Keratinocyte (primary cell): Measurements from ENCODE around the gene GTF2IRD2. TPM values are rescaled to one million over a fixed set of nuclear protein-coding genes. Genes with fewer than 3 reads are reported as not detected.
"Not testable (repeated sequence)": the region's sequence is repeated elsewhere in the genome, so short reads cannot be mapped to it uniquely, and the experiment has no call there.

ENCODE experiments used
- DNase-seq: peaks from one replicate; pipeline ENCODE4 v3.0.0-alpha.2; 2011; ENCODE audit warnings: low read depth, missing footprints, low spot score
- FAIRE-seq: peaks from 2 replicates; lab custom pipeline; 2011; peaks lifted over from hg19 to GRCh38; lab: Jason Lieb, UNC
- H2AFZ ChIP-seq: 2 replicates; pipeline ENCODE4 v1.6.0; 2012; ENCODE audit warnings: low read length, control low read depth, inconsistent platforms; ENCODE audit not compliant: control insufficient read depth
- H3K27ac ChIP-seq: 2 replicates; pipeline ENCODE4 v1.5.1; 2011; ENCODE audit warnings: low read length; ENCODE audit not compliant: control insufficient read depth, insufficient read depth
- H3K27me3 ChIP-seq: 3 replicates; pipeline ENCODE4 v1.6.0; 2011; ENCODE audit warnings: low read length; ENCODE audit not compliant: control insufficient read depth, insufficient read depth; ENCODE audit errors: extremely low read depth
- H3K36me3 ChIP-seq, 2 experiments: 2 replicates in 1 of 2; 3 replicates in 1 of 2; pipeline ENCODE4 v1.5.1; 2011; ENCODE audit warnings: low read length in 2 of 2, mild to moderate bottlenecking in 1 of 2; ENCODE audit not compliant: control insufficient read depth in 2 of 2, insufficient read depth in 2 of 2; ENCODE audit errors: extremely low read depth in 1 of 2
- H3K4me1 ChIP-seq: 3 replicates; pipeline ENCODE4 v1.5.1; 2011; ENCODE audit warnings: low read length; ENCODE audit not compliant: control insufficient read depth, insufficient read depth; ENCODE audit errors: extremely low read depth
- H3K4me2 ChIP-seq: 3 replicates; pipeline ENCODE4 v1.6.0; 2011; ENCODE audit warnings: low read depth, low read length; ENCODE audit not compliant: control insufficient read depth, insufficient read depth; ENCODE audit errors: extremely low read depth
- H3K4me3 ChIP-seq, 3 experiments: fragments of 200-600 bp in 1 of 3; sonication (generic) in 1 of 3; 2 replicates in 2 of 3; 3 replicates in 1 of 3; pipeline ENCODE4 v1.5.1; 2011 to 2016; ENCODE audit warnings: low read length in 3 of 3, mild to moderate bottlenecking in 3 of 3, control low read depth in 2 of 3, inconsistent platforms in 1 of 3, low read depth in 1 of 3, mixed read lengths in 1 of 3, mixed run types in 1 of 3, moderate library complexity in 1 of 3; ENCODE audit not compliant: control insufficient read depth in 2 of 3, insufficient read depth in 2 of 3; ENCODE audit errors: extremely low read depth in 1 of 3
- H3K79me2 ChIP-seq: 2 replicates; pipeline ENCODE4 v1.6.0; 2012; ENCODE audit warnings: low read length; ENCODE audit not compliant: control insufficient read depth, insufficient read depth
- H3K9ac ChIP-seq: 3 replicates; pipeline ENCODE4 v1.6.0; 2011; ENCODE audit warnings: low read length; ENCODE audit not compliant: control insufficient read depth, insufficient read depth; ENCODE audit errors: extremely low read depth
- H3K9me1 ChIP-seq: 3 replicates; pipeline ENCODE4 v1.6.0; 2011; ENCODE audit warnings: low read length; ENCODE audit not compliant: control insufficient read depth, insufficient read depth; ENCODE audit errors: extremely low read depth
- H3K9me3 ChIP-seq: 2 replicates; pipeline ENCODE4 v1.5.1; 2012; ENCODE audit warnings: low read depth, low read length; ENCODE audit not compliant: control insufficient read depth
- H4K20me1 ChIP-seq: 3 replicates; pipeline ENCODE4 v1.6.0; 2011; ENCODE audit warnings: low read length; ENCODE audit not compliant: control insufficient read depth, insufficient read depth; ENCODE audit errors: extremely low read depth
- dilution Hi-C: fragments of 300-500 bp; cut with MboI; formaldehyde crosslinking; loops from one replicate; pipeline ENCODE4 v1.7.0; 2020; ENCODE audit warnings: low sequenced_read_pairs; ENCODE audit not compliant: extremely low pct_ligation_motif_present
- polyA plus RNA-seq, 5 experiments: library from polyadenylated mRNA; depleted of rRNA in 3 of 5; stranded (reverse) in 3 of 5; stranded (forward) in 1 of 5; unstranded in 1 of 5; fragments of >200 nt; gene quantifications; 1 replicate in 1 of 5; 2 replicates in 3 of 5; 3 replicates in 1 of 5; pipeline versions ENCODE4 v1.2.1 to v1.2.3, GENCODE V29; 2011 to 2012; ENCODE audit warnings: missing spikeins in 2 of 5, low read depth in 1 of 5, low replicate concordance in 1 of 5

Gene GTF2IRD2
- polyA plus RNA-seq, 1 donor (not counting 4 experiments of a cell fraction or from before 2014, with no cell fraction given): 8.2 TPM

DNA sequence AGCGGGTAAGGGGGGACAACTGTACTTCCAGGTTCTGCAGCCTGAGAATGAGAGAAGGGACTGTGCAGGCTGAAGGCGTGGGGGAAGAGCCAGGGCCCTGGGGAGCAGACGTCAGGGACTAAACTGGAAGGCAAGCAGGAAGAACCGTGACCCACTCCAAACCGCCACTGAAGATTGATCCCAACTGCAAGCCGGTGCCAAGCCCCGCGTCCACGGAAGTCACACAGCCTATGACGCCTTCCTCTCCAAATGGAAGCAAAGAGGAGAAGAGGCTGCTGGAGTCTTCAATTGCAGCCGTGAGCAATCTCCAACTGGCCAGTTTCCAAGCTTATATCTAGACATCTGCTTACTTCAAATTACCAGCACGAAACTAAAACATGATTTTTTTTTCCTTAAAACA, 1.6 kb downstream of the GTF2IRD2 start:
- H4K20me1 ChIP-seq, H3K36me3 ChIP-seq, H3K9ac ChIP-seq, H3K4me3 ChIP-seq, H3K9me1 ChIP-seq, H3K79me2 ChIP-seq, H3K27ac ChIP-seq, DNase-seq, H3K4me1 ChIP-seq, H3K4me2 ChIP-seq, FAIRE-seq, H2AFZ ChIP-seq, dilution Hi-C loops, H3K9me3 ChIP-seq, H3K27me3 ChIP-seq: not testable (repeated sequence)

DNA sequence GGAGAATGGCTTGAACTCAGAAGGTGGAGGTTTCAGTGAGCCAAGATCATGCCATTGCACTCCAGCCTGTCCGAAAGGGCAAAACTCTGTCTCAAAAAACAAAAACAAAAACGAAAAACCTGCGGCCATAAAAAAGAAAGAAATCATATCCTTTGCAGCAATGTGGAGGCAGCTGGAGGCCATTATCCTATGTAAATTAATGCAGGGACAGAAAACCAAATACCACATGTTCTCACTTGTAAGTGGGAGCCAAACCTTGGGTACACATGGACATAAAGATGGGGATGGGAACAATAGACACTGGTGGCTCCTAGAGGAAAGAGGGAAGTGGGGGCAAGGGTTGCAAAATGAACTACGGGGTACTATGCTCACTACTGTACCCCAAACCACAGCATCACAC, 21.0 kb downstream of the GTF2IRD2 start:
- H3K9ac ChIP-seq, dilution Hi-C loops, H3K4me1 ChIP-seq, H3K4me2 ChIP-seq, FAIRE-seq, H3K9me3 ChIP-seq, H2AFZ ChIP-seq, H3K36me3 ChIP-seq, H3K27ac ChIP-seq, H4K20me1 ChIP-seq, H3K9me1 ChIP-seq, DNase-seq, H3K79me2 ChIP-seq, H3K27me3 ChIP-seq, H3K4me3 ChIP-seq: not testable (repeated sequence)

DNA sequence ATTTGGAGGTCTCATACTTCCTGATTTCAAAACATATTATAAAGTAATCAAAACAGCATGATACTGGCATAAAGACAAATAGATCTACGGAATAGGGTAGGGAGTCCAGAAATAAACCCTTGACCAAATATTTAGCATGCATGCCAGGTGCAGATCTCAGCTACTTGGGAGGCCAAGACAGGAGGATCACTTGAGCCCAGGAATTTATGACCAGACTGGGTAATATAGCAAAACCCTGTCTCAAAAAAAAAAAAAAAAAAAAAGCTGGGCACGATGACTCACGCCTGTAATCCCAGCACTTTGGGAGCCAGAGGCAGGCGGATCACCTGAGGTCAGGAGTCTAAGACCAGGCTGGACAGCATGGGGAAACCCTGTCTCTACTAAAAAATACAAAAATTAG, 21.4 kb downstream of the GTF2IRD2 start:
- not testable (repeated sequence) for H3K9me1 ChIP-seq, FAIRE-seq, DNase-seq

GRCh38 chr7:74821259-74821658, 30.1 kb downstream of the GTF2IRD2 start:
- FAIRE-seq, H3K79me2 ChIP-seq, H3K27ac ChIP-seq, H2AFZ ChIP-seq, H3K9ac ChIP-seq, H3K4me1 ChIP-seq, H3K27me3 ChIP-seq, H3K4me2 ChIP-seq, H3K36me3 ChIP-seq, H3K4me3 ChIP-seq, DNase-seq, H3K9me1 ChIP-seq, H3K9me3 ChIP-seq, H4K20me1 ChIP-seq, dilution Hi-C loops: not testable (repeated sequence)

More for the DNA sequence above, 21.4 kb downstream of the GTF2IRD2 start:
- H3K9me3 ChIP-seq, H3K4me1 ChIP-seq, H2AFZ ChIP-seq, H3K79me2 ChIP-seq, H3K36me3 ChIP-seq, H4K20me1 ChIP-seq, H3K4me2 ChIP-seq, H3K9ac ChIP-seq, dilution Hi-C loops, H3K4me3 ChIP-seq, H3K27ac ChIP-seq, H3K27me3 ChIP-seq: not testable (repeated sequence)

GRCh38 chr7:74820146-74820805, 31.1 kb downstream of the GTF2IRD2 start:
- H3K36me3 ChIP-seq, H3K4me2 ChIP-seq, H3K9me3 ChIP-seq, H3K79me2 ChIP-seq, H3K4me1 ChIP-seq, H3K9ac ChIP-seq, H3K27me3 ChIP-seq, H4K20me1 ChIP-seq, H3K4me3 ChIP-seq, DNase-seq, H2AFZ ChIP-seq, FAIRE-seq, H3K27ac ChIP-seq, H3K9me1 ChIP-seq, dilution Hi-C loops: not testable (repeated sequence)
